Erythroblast (primary cell): ENCODE results near the gene SCN8A.
"Not testable (repeated sequence)": the region's sequence is repeated elsewhere in the genome, so short reads cannot be mapped to it uniquely, and the experiment has no call there.

Experiments
- DNase-seq, 2 experiments: peaks; one replicate each; lab custom pipeline; 2025; lab: John Stamatoyannopoulos, UW
- GATA1 ChIP-seq: IDR thresholded peaks from 2 replicates; pipeline ENCODE4 v1.6.1; 2011; ENCODE audit warnings: low read depth, mild to moderate bottlenecking, control low read depth, low read length, moderate library complexity
- POLR2A ChIP-seq: IDR thresholded peaks from 2 replicates; pipeline ENCODE4 v1.6.1; 2011; ENCODE audit warnings: mild to moderate bottlenecking, low read length

The SCN8A gene

GRCh38 chr12:51635346-51635745 is 44.3 kb downstream of the SCN8A start:
- no peak for DNase-seq
- TF ChIP-seq POLR2A (no peak), GATA1 (no peak)

GRCh38 chr12:51636581-51636980 is 45.5 kb downstream of the SCN8A start:
- no peak for DNase-seq
- TF ChIP-seq GATA1 (no peak), POLR2A (no peak)

GRCh38 chr12:51636986-51637385 is 46.0 kb downstream of the SCN8A start:
- DNase-seq: no peak
- TF ChIP-seq POLR2A (no peak), GATA1 (no peak)

DNA sequence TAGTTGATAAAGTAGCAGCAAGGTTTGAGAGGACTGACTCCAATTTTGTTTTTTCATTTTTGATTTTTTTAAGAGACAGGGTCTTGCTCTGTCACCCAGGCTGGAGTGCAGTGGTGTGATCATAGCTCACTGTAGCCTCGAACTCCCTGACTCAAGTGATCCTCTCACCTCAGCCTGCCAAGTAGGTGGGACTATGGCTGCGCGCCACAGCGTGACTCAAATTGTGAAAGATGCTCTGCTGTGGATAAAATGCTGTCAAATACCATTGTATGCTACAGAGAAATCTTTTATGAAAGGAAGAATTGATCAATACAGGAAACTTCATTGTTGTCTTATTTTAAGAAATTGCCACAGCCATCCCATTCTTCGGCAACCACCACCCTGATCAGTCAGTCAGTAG is 48.3 kb downstream of the SCN8A start:
- no peak for TF ChIP-seq POLR2A
- no peak for TF ChIP-seq GATA1
- no peak for DNase-seq

DNA sequence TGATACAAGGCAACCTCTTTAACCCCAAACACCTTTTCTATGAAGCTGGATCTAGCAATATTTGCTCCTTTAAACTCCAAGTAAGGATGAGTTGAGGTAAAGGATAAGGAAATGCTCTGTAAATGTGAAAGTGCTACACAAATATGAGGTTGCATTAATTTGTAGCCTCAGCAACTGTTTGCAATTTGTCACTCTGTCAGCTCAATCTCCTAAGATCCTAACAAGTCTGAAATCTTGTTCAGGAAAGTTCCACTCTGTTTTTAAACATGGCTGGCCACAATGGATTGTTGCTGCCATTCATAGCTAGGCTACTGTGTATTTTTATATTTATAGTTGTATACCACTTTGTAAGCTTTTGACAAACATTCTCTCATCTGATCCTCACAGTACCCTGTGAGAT is 51.3 kb downstream of the SCN8A start:
- no peak for DNase-seq

DNA sequence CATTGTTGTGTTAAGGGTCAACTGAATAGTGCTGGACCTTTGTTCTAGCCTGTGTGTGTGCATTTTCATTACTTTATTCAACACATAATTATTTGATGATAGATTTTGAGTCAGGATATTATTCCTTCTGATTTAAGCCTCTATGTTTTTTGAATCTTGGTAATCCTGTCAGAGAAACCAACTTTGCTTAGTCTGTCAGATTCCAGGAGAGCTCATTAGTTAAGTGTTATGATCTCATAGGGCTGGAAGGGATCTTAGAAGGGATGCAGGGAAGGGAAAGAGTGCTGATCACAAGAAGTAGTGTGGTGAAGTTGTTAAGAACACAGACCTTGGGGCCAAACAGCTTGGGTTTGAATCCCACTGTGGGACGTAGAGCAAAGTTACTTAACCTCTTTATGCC is 52.9 kb downstream of the SCN8A start:
- TF ChIP-seq POLR2A: no peak
- TF ChIP-seq GATA1: no peak
- DNase-seq: no peak

More for the DNA sequence above, 51.3 kb downstream of the SCN8A start:
- TF ChIP-seq POLR2A (no peak), GATA1 (no peak)

DNA sequence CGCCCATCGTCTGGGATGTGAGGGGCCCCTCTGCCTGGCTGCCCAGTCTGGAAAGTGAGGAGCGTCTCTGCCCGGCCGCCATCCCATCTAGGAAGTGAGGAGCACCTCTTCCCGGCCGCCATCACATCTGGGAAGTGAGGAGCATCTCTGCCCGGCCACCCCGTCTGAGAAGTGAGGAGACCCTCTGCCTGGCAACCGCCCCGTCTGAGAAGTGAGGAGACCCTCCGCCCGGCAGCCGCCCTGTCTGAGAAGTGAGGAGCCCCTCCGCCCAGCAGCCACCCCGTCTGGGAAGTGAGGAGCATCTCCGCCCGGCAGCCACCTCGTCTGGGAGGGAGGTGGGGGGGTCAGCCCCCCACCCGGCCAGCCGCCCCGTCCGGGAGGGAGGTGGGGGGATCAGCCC is 53.7 kb downstream of the SCN8A start:
- DNase-seq: not testable (repeated sequence)

DNA sequence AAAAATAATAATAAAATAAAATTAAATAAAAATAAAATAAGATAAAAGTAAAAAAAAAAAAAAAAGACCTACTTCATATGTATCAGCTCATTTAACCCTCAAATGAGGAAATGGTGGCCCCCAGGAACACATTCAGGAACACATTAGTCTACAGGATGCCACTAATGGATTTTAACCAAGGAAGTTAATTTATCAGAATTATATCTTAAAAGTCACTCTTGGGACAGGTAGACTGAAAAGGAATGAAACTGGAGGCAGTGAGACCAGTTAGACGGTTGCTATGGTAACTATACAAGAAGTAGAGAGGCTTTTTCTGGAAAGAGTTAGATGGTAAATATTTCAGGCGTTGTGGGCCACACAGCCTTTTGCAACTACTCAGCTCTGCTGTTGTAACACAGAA is 54.9 kb downstream of the SCN8A start:
- no peak for DNase-seq

GRCh38 chr12:51647647-51648046 is 56.6 kb downstream of the SCN8A start:
- DNase-seq: no peak
- TF ChIP-seq GATA1: no peak
- no peak for TF ChIP-seq POLR2A

More for the DNA sequence above, 54.9 kb downstream of the SCN8A start:
- TF ChIP-seq POLR2A (no peak), GATA1 (no peak)

DNA sequence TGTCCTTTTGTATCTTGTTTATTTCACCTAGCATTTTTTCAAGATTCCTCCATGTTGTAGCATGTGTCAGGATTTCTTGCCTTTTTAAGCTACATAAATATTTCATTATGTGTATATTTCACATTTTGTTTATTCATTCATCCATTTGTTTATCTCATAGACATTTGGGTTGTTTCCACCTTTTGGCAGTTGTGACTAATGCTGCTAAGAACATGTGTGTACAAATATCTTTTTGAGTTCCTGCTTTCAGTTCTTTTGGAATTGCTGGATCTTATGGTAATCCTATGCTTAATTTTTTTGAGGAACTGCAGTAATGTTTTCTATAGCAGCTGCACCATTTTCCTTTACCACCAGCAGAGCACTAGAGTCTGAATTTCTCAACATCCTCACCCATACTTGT is 62.4 kb downstream of the SCN8A start:
- TF ChIP-seq GATA1 (no peak), POLR2A (no peak)
- no peak for DNase-seq

DNA sequence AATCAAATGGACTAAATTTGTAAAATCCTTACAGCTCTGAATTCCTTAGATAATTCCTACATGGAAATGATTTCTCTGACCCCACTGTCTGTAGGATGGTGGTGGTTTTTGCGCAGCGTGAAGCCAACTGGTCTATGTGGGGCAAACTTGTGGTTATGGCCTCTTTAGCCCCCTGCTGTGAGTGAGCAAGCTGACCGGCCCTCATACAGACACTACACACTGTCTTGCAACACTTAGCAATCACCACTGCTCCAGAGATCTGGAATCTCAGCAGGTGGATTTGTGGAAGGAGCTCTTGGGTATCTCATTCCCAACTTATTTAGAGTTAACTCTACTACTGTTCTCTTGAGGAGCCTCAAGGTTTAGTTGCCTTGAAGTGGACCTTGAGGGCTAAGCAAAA is 70.2 kb downstream of the SCN8A start:
- no peak for TF ChIP-seq GATA1
- no peak for DNase-seq

DNA sequence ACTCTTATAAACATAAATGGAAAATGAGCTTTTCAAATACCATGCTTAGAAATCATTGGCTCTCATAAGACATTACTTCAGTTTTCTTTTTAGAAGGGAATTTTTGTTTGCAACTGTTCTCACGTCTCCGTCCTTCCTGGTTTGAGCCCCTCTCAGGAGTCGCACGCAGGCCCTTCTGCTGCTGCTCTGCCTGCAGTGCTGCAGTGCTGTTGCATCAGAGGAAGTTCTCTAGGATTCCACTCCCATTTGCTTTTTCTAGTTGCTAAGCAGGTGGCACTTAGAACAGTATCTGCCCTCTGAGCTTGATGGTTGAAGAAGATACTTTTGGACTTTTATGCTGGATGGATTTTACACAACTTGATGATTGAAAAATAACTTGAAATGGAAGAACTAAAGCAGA is 70.8 kb downstream of the SCN8A start:
- no peak for DNase-seq

GRCh38 chr12:51662728-51663154 is 71.7 kb downstream of the SCN8A start:
- TF ChIP-seq POLR2A (no peak), GATA1 (no peak)
- no peak for DNase-seq

More for the DNA sequence above, 70.8 kb downstream of the SCN8A start:
- TF ChIP-seq GATA1 (no peak), POLR2A (no peak)

- DNase-seq: no peak
- TF ChIP-seq POLR2A (no peak), GATA1 (no peak)
These were observed 72.4 kb downstream of the SCN8A start for GRCh38 chr12:51663390-51663789.

DNA sequence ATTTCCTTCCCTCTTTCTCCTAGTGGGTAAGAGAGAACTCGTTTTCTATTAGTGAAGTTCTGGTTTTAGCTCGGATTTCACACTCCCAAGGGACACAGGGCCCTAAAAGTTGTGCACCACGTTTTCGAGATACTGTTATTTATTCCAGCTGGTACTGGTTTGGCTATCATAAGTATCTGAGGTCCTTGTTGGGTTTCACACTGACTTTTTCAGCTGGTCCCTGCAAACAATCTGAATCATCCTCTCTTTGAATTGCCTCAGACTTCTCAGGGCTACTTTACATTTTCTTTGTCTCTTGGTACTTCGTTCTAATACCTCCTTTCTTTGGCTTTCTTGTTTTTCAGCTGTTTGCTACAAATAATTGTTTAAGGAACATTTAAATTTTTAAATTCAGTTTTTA is 75.7 kb downstream of the SCN8A start:
- no peak for DNase-seq
- no peak for TF ChIP-seq GATA1
- TF ChIP-seq POLR2A: no peak

DNA sequence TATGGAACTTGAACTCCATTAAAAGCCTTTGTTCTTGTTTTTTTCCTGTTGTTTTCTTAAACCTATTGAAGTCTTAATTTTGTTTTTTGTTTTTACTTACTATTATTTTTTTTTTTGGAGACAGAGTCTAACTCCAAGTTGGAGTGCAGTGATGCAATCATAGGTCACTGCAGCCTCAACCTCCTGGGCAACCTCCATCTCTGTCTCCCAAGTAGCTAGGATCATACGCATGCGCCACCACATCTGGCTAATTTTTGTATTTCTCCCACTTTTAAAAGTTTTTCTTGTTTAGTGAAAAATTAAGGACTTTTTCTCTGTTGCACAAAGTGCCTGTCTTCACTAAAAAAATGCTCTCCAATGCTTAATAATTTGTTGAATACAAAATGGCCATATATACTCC is 76.2 kb downstream of the SCN8A start:
- no peak for TF ChIP-seq GATA1
- no peak for TF ChIP-seq POLR2A

GRCh38 chr12:51669271-51669670 is 78.2 kb downstream of the SCN8A start:
- no peak for DNase-seq
- TF ChIP-seq POLR2A (no peak), GATA1 (no peak)

More for the DNA sequence above, 76.2 kb downstream of the SCN8A start:
- no peak for DNase-seq
